ENCODE results near the gene PARP12. TPM values are rescaled to one million over a fixed set of nuclear protein-coding genes. Genes with fewer than 3 reads are reported as not detected.

The PARP12 gene
- total RNA-seq, 1 donor = 14.0 TPM

DNA sequence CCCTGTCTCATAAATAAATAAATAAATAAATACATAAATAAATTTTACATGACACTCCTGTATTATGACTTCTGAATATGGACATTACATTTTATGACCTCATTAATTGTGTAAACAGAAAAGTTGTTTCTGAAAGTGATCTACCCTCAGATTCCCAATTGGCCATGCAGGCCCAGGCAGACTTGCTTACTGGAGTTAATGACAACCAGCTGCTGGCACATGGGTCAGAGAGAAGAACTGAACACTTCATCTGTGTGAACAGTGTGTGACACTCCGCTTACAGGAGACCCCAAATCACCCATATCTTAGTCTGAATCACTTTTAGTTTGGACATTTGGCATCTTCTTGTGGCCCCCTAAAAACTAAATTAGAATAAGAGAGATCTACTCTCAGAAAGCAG lies 31.4 kb downstream of the PARP12 start:
- TF ChIP-seq, protein P1, sequence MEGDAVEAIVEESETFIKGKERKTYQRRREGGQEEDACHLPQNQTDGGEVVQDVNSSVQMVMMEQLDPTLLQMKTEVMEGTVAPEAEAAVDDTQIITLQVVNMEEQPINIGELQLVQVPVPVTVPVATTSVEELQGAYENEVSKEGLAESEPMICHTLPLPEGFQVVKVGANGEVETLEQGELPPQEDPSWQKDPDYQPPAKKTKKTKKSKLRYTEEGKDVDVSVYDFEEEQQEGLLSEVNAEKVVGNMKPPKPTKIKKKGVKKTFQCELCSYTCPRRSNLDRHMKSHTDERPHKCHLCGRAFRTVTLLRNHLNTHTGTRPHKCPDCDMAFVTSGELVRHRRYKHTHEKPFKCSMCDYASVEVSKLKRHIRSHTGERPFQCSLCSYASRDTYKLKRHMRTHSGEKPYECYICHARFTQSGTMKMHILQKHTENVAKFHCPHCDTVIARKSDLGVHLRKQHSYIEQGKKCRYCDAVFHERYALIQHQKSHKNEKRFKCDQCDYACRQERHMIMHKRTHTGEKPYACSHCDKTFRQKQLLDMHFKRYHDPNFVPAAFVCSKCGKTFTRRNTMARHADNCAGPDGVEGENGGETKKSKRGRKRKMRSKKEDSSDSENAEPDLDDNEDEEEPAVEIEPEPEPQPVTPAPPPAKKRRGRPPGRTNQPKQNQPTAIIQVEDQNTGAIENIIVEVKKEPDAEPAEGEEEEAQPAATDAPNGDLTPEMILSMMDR (IDR thresholded peaks at IDR 0.05; ENCODE audit: insufficient read depth, low read length) = no peak

DNA sequence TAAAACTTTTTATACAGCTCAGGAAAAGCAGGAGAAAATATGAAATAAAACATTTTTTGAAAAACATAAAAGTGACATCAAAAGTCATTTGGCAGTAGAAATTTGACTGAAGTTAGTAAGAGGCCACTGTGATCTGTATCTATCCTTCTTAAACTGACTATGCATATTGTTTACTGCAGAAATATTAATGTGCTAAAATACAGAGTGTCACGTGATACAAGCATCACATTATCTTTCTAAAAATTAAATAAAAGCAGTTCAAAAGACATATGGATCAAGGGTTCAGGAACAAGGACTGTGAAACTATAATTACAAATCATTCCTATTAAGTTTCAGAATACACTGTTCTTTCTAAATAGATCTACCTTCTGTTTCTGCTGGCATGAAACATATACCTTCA lies 33.7 kb downstream of the PARP12 start:
- no peak overlapping the region for H3K4me3 ChIP-seq (ENCODE audit: low read depth, low read length)
- TF ChIP-seq, protein P1 (IDR thresholded peaks at IDR 0.05; ENCODE audit: insufficient read depth, low read length) = no peak
- no peak for DNase-seq (ENCODE audit: low read depth)

More for the DNA sequence above, 31.4 kb downstream of the PARP12 start:
- no peak for DNase-seq (ENCODE audit: low read depth)
- no peak overlapping the region for H3K4me3 ChIP-seq (ENCODE audit: low read depth, low read length)

DNA sequence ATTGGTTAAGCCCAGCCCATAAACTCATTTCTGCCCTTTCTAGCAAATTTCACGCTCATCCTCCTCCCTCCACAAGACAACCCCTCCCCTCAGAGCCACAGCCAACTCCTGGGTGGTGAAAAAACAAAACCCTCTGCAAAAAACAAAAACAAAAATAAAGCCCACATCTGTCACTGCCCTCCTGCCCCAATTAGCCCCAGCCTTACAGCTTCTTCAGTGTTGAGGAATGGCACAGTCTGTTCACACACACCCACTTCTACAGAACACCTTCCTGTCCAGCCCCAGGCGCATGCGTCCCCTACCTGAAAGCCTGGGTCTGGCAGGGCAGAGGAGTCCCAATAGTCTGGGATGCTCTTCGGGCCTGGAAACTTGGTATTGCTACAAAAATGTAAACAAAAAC lies 34.4 kb downstream of the PARP12 start:
- DNase-seq (ENCODE audit: low read depth) = no peak
- TF ChIP-seq, protein P1 (IDR thresholded peaks at IDR 0.05; ENCODE audit: insufficient read depth, low read length) = no peak
- H3K4me3 ChIP-seq (ENCODE audit: low read depth, low read length) = no peak overlapping the region

DNA sequence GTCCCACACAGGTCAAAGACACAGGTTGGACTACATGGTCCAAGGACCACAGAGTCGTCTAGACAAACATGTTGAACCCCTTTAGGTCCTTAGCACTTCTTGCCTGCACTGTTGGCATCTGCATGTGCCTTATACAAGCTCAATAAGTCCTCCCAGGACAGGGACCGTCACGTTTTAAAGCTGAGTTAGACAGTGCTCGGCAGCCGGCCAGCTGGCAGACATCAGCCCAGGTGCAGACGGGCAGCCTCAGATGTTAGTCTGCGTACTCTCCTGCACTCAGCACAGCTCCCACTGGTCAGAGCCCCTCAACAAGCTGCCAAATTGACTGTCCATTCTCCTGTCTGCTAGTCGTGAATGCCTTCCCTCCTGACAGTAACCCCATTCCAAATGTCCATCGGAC lies 34.9 kb downstream of the PARP12 start:
- DNase-seq (ENCODE audit: low read depth) = no peak
- TF ChIP-seq, protein P1 (IDR thresholded peaks at IDR 0.05; ENCODE audit: insufficient read depth, low read length) = no peak
- H3K4me3 ChIP-seq (ENCODE audit: low read depth, low read length) = no peak overlapping the region

DNA sequence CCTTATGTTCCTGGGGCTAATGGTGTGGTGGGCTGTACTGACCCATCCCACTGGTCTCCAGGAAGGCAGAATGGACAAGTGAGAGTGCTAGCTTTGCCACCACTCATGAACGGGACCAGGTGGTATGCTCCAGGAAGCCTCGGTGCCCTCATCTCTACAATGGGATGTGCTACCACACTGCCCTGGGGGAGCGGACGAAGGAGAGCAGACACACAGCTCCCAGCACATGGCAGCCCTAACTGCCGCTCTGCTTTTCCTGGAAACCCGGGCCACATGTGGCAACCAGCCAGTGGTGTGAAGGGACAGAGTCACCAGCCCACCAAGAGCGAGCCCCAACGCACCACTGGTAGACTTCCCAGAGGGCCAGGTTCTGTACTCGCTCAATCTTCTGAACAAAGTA lies 35.8 kb downstream of the PARP12 start:
- DNase-seq (ENCODE audit: low read depth) = no peak
- H3K4me3 ChIP-seq (ENCODE audit: low read depth, low read length) = no peak overlapping the region
- TF ChIP-seq, protein P1 (IDR thresholded peaks at IDR 0.05; ENCODE audit: insufficient read depth, low read length) = no peak

DNA sequence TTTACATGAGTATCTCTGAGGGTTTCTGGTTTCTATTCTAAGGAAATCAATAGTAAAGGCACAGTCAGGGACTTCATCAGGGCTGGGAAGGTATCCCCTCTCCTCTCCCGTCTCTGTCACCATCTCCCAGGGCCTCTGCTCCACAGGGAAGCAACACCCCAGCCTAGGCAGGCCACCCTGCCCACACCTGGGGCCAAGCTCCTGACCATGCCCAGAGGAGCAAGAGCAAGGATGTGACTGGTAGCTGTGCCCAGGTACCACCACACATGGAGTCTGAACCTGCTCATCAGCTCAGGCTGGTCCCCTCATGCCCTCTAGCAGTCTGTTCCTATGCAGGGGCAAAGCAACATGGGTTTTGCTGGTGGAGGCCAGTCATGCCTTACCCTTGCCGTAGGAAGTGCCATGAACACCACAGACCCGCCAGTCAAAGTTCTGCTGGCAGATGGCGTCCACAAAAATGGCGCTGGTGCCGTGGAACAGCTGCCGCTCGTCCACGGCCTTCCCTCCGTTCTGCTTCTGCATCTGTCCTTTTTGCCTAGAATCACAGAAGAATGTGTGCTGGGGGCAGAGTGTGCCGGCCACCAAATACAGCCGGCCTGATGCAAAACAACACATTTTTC lies 36.8 kb downstream of the PARP12 start:
- DNase-seq (ENCODE audit: low read depth) = no peak
- TF ChIP-seq, protein P1 (IDR thresholded peaks at IDR 0.05; ENCODE audit: insufficient read depth, low read length) = no peak
- no peak overlapping the region for H3K4me3 ChIP-seq (ENCODE audit: low read depth, low read length)

DNA sequence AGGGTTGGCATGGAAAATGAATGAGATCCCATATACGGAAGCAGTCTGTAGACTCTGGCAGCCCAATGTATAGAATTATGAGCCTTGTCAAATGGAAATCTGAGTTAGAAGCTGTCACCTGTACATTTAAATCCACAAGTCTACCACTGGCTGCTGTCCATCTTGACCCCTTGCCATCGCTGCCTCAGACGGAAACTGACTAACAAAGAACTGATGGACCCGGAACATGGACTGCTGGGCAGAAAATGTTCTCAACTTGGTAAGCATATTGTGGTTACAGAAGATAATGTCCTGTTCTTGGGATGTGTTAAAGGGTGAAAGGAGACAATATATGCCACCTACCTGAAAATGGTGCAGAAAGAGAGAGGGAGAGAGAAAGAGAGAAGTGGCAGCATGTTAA lies 37.5 kb downstream of the PARP12 start:
- no peak for DNase-seq (ENCODE audit: low read depth)
- TF ChIP-seq, protein P1 (IDR thresholded peaks at IDR 0.05; ENCODE audit: insufficient read depth, low read length) = no peak
- H3K4me3 ChIP-seq (ENCODE audit: low read depth, low read length) = no peak overlapping the region
